NCI-H524 (cell line): ENCODE results near the gene WASHC3.
"Not testable (repeated sequence)": the region's sequence is repeated elsewhere in the genome, so short reads cannot be mapped to it uniquely, and the experiment has no call there.

Experiments used
- DNase-seq, 2 experiments: peaks; one replicate each; lab custom pipeline; 2025; lab: John Stamatoyannopoulos, UW

WASHC3 gene, protein sequence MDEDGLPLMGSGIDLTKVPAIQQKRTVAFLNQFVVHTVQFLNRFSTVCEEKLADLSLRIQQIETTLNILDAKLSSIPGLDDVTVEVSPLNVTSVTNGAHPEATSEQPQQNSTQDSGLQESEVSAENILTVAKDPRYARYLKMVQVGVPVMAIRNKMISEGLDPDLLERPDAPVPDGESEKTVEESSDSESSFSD

GRCh38 chr12:102061560-102062418 lies at the start of gene WASHC3:
Gene WASHC3, minus strand, starts transcription at chr12:102061991. Its CDS starts 29 bp downstream, at chr12:102061962.
- peak; percentile 82 to 91 for DNase-seq

DNA sequence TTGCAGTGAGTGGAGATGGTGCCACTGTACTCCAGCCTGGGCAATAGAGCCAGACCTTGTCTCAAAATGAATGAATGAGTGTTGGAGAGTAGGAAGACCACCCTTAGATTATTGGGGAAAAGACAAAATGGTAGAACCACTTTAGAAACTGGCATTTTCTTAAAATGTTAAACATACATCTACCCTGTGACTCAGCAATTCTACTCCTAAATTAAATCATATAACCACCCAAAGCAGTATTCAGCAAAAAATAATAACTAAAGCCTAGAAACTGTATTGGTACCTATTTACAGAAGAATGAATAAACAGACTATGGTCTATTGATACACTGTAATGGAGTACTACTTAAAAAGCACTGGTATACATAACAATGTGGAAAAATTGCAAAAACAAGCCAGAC lies 49.0 kb upstream of the WASHC3 start:
- DNase-seq: no peak

DNA sequence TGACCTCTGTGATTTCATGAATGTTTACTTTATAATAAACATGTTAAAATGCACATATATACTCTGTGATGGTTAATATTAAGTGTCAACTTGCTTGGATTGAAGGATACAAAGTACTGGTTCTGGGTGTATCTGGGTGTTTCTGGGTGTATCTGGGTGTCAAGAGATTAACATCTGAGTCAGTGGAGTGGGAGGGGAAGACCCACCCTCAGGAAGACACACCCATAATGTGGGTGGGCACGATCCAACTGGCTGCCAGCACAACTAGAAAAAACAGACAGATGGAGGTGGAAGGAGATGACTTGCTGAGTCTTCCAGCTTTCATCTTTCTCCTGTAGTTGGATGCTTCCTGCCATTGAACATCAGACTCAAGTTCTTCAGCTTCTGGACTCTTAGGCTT lies 46.2 kb upstream of the WASHC3 start:
- no peak for DNase-seq

- no peak for DNase-seq
Observed at GRCh38 chr12:102106905-102107304, 45.1 kb upstream of the WASHC3 start.

GRCh38 chr12:102096855-102097254 lies 35.1 kb upstream of the WASHC3 start:
- no peak for DNase-seq

DNA sequence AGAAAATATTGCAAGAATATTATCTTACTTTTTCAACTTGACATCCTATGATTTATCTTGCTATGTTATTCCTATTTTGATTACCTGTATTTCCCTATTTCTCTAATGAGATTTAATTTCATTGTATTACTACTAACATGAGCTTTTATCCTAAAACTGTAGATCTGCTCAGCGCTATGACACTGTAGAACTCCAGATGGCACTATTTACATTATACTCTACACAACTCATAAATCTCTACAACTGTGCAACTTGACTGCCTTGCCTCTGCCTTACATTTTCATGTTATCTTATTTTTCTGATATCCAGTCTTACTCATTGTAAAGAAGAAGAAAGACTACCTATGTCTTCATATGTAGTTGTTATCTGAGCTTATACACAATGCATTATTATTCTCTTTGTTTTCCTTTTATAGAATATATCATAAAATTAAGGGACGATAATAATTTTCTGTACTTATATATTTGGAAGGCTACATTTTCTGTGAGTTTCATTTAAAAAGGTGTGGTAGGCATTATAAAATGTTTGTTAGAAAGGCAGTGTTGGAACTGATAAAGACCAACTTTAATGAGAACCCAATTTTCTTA lies 34.0 kb upstream of the WASHC3 start:
- DNase-seq: peak in 1 of 2 experiments; percentile 26

- no peak for DNase-seq
Observed at GRCh38 chr12:102093319-102093718, 31.5 kb upstream of the WASHC3 start.

DNA sequence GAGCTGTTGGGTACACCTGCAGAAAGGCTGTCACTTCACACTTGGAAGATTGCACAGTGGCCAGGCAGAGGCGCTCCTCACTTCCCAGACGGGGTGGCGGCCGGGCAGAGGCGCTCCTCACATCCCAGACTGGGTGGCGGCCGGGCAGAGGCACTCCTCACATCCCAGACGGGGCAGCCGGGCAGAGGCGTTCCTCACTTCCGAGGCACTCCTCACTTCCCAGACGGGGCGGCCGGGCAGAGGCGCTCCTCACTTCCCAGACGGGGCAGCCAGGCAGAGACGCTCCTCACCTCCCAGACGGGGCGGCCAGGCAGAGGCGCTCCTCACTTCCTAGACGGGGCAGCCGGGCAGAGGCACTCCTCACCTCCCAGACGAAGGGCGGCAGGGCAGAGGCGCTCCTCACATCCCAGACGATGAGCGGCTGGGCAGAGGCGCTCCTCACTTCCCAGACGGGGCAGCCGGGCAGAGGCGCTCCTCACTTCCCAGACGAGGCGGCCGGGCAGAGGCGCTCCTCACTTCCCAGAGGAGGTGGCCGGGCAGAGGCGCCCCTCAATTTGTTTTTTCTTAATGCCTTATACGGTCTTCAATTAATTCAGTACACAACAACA lies 27.5 kb upstream of the WASHC3 start:
- not testable (repeated sequence) for DNase-seq

GRCh38 chr12:102080842-102081241 lies 19.1 kb upstream of the WASHC3 start:
- no peak for DNase-seq

- not testable (repeated sequence) for DNase-seq
Observed at GRCh38 chr12:102072092-102072491, 10.3 kb upstream of the WASHC3 start.

- no peak for DNase-seq
Observed at GRCh38 chr12:102069707-102070106, 7.9 kb upstream of the WASHC3 start.

GRCh38 chr12:102067574-102068258 lies 5.9 kb upstream of the WASHC3 start:
- DNase-seq: no peak

- DNase-seq: no peak
Observed at GRCh38 chr12:102064476-102064875, 2.7 kb upstream of the WASHC3 start.

GRCh38 chr12:102063069-102063468 lies 1.3 kb upstream of the WASHC3 start:
- peak; percentile 1 to 29 for DNase-seq

DNA sequence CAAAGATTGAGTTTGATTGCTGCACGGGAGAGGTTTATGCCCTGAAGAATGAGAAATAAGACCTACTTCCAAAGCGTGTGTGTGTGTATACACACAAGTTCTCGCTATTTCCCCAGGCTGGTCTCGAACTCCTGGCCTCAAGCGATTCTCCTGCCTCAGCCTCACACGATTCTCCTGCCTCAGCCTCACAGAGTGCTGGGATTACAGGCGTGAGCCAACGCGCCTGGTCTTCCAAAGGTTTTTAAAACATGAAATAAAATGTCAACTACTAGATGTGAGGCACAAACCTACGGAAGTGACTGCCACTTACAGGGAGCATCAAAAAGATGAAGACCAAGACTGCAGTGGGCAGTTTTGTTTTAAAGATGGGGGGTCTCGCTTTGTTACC lies 622 bp upstream of the WASHC3 start:
- no peak for DNase-seq

DNA sequence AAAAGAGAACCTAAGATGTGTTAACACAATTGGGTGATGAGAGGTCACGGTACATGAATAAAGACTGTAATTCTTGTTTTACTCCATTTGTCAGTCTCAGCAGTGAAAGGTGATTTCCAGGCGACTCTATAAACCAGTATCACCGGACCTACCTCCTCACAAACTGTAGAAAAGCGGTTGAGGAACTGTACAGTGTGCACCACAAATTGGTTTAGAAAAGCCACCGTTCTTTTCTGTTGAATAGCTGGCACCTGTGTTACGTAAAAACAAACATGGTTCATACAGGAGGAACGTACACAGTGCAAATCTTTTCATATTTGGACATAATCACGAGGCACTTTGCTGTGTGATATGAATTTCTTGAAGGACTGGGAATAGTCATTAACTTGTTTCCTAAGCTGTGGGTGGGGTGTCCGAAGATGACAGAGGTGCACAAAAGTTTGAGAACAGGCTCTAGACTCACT lies 663 bp downstream of the WASHC3 start:
- no peak for DNase-seq

DNA sequence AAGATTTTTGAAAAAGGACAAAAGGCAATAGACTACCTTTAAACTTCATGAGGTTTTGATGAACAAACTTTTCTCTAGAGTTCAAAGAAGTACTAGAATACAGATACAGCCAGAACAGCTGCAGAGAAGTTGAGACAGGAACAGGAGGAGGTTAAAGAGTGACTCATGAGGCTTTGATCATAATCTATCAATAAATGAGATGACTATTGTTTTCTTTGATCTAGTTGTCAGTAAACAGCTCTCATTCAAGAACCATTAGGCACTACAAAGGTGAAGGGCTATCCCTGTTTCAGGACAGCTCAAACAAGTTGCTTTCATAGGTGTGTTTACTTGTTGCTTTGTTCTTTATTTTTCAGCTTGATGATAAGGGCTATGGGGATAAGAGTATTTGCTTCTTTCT lies 2.4 kb downstream of the WASHC3 start:
- no peak for DNase-seq

DNA sequence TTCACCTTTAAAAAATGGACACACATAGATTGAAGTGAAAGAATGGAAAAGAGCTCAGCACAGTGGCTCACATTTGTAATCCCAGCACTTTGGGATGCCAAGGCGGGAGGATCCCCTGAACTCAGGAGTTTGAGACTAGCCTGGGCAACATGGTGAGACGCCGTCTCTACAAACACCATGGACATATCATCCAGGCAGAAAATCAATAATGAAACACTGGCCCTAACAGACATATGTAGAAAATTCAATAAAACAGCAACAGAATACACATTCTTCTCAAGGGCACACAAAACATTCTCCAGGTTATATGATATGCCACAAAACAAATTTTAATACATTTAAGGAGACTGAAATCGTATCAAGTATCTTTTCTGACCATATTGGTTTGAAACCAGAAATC lies 7.4 kb downstream of the WASHC3 start:
- DNase-seq: no peak

GRCh38 chr12:102053062-102053349 lies 8.8 kb downstream of the WASHC3 start:
- no peak for DNase-seq

GRCh38 chr12:102052192-102053061 lies 9.4 kb downstream of the WASHC3 start:
- no peak for DNase-seq

DNA sequence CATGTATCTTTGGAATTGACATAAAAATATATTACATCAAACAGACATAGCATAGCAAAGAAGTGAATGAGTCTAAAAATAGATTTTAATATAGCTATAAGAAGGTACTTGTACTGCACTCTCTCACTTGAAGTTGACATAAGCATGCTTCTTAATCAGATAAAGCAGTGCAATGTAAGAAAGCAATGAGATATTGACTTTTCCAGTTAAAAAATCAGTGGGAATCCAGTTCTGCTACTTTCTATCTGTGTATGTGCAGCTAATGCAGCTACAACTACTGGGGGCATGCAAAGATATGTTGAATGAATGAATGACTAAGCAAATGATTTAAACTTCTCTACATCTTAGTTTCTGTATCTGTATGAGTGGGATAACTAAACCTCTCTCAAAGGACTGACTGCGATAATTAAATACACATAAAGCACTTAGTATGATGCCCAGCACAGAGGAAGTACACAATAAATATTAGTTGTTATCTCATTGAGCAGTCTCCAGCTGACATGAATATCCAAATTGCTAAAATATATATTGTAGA lies 10.3 kb downstream of the WASHC3 start:
- no peak for DNase-seq
